Urinary bladder (tissue), 4 donors: ENCODE data around the gene RBM48. TPM values are rescaled to one million over a fixed set of nuclear protein-coding genes. Genes with fewer than 3 reads are reported as not detected.
"Not testable (repeated sequence)": the region's sequence is repeated elsewhere in the genome, so short reads cannot be mapped to it uniquely, and the experiment has no call there.

Source experiments
- DNase-seq: peaks from one replicate; pipeline ENCODE4 v3.0.0-alpha.2; 2015; ENCODE audit errors: extremely low spot score
- H3K27ac ChIP-seq: one replicate; pipeline ENCODE4 v1.5.1; 2013; ENCODE audit warnings: low read depth, mild to moderate bottlenecking, moderate library complexity
- H3K36me3 ChIP-seq: one replicate; pipeline ENCODE4 v1.6.1; 2013; ENCODE audit warnings: mild to moderate bottlenecking, moderate library complexity; ENCODE audit not compliant: insufficient read depth
- H3K4me1 ChIP-seq: one replicate; pipeline ENCODE4 v1.6.1; 2013; ENCODE audit warnings: mild to moderate bottlenecking, moderate library complexity; ENCODE audit not compliant: insufficient read depth
- H3K4me3 ChIP-seq: one replicate; pipeline ENCODE4 v1.5.1; 2013; ENCODE audit warnings: low read depth, low read length
- WGBS: extraction: QIAGEN DNeasy Blood & Tissue Kit; methylation state at CpG from one replicate; pipeline ENCODE4 v1.1.7; 2013; 5-methylcytosine and 5-hydroxymethylcytosine counted together
- polyA plus RNA-seq: library from polyadenylated mRNA; stranded (reverse); fragments of 200-250 nt; gene quantifications from one replicate; pipeline ENCODE4 v1.2.3, GENCODE V29; 2013
- total RNA-seq: library from RNA; depleted of rRNA; stranded (reverse); fragments of >200 nt; gene quantifications from one replicate; pipeline ENCODE4 v1.2.3, GENCODE V29; 2014
- donor health status: healthy with polysubstance abuse.
- donor health status: healthy.

RBM48 gene
- total and polyA plus RNA-seq, 2 donors: 10.3 to 17.2 TPM

DNA sequence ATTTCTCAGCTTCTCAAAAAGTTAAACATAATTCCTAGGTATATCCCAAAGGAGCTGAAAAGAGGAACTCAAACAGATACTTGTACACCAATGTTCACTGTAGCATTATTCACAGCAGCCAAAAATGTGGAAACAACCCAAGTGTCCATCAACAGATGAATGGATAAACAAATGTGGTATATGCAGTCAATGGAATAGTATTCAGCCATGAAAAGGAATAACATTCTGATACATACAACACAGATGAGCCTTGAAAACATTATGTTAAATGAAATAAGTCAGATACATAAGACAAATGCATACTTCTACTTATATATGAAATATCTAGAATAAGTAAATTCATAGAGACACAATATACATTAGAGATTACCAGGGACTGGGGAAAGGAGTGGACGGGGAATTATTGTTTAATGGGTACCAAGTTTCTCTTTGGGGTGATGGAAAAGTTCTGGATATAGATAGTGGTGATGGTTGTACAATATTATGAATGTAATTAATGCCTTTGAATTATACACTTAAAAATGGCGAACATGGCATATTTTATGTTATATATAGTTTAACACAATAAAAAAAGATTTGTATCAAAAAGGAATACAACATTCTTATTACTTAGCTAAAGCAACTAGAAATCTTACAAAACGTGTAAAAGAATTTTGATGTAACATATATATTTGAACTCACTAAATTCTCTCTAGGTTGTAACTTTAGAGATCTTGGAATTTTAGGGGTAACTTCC lies 15.3 kb upstream of the RBM48 start:
- DNase-seq: no peak
- H3K4me3 ChIP-seq: no peak overlapping the region
- H3K4me1 ChIP-seq: no peaks in the 10 kb centered on the region
- WGBS: 60% methylated on average over 3 of the region's 3 CpGs
- peaks cover 7% of the 10 kb centered on the region for H3K36me3 ChIP-seq
- no peak overlapping the region for H3K27ac ChIP-seq

DNA sequence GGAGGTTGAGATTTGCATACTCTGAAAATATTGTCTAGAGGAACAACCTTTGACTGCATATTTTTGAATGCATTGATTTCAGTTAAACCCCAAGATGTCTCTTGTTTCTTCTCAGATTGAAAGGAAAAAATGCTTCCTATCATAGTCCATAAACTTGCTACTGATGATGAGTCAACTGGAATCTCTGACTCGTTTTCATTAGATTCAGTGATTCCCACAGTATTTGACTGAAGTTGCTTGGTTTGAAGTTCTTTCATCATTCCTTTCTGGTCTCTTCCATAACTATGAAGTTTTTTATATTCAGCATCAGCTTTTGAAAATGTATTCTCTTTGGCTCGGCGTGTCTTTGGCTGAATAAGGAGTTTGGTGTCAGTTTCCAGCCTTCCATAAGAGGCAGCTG lies 11.0 kb upstream of the RBM48 start:
- peaks cover 7% of the 10 kb centered on the region for H3K36me3 ChIP-seq

DNA sequence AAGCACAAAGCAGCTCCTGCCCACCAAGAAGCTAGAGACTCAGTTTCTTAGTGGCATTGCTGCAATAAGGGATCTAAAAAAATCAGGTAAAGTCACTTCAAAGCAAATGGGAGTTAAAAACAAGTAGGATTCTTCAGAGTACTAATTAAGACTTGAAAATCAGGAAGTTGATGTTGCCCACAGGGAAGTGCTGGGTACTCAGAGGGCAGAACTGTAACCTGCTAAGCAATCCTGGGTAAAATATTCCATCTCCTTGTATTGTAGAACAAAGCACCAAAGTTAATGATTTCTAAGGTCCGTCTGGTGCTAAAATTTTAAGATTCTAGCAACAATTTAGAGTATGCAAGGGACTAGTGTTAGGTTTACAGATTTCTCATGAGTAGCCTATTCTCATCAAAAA lies 8.6 kb upstream of the RBM48 start:
- Histone ChIP-seq H3K27ac (no peak overlapping the region), H3K36me3 (peaks cover 7% of the 10 kb centered on the region), H3K4me1 (no peaks in the 10 kb centered on the region), H3K4me3 (no peak overlapping the region)
- DNase-seq: no peak
- 89% methylated on average over 1 of the region's 1 CpG for WGBS

More for the DNA sequence above, 11.0 kb upstream of the RBM48 start:
- no peak for DNase-seq
- 86% methylated on average over 3 of the region's 3 CpGs for WGBS
- Histone ChIP-seq H3K27ac (no peak overlapping the region), H3K4me1 (no peaks in the 10 kb centered on the region), H3K4me3 (no peak overlapping the region)

DNA sequence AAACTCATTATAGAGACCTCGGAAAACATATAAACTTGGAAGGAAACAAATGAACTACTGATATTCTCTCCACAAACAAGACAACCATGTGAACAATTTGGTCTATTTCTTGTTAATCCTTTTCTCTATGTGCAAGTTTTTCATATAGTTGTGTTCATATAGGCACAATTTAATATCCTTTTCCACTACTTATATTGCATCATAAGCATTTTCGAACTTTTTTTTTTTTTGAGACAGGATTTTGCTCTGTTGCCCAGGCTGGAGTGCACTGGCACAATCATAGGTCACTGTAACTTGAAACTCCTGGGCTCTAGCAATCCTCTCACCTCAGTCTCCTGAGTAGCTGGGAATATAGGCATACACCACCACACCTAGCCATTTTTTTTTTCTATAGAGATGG lies 5.5 kb upstream of the RBM48 start:
- no peak overlapping the region for H3K4me3 ChIP-seq
- 88% methylated on average over 2 of the region's 2 CpGs for WGBS
- H3K4me1 ChIP-seq: no peaks in the 10 kb centered on the region
- H3K36me3 ChIP-seq: no peaks in the 10 kb centered on the region
- no peak overlapping the region for H3K27ac ChIP-seq
- no peak for DNase-seq

DNA sequence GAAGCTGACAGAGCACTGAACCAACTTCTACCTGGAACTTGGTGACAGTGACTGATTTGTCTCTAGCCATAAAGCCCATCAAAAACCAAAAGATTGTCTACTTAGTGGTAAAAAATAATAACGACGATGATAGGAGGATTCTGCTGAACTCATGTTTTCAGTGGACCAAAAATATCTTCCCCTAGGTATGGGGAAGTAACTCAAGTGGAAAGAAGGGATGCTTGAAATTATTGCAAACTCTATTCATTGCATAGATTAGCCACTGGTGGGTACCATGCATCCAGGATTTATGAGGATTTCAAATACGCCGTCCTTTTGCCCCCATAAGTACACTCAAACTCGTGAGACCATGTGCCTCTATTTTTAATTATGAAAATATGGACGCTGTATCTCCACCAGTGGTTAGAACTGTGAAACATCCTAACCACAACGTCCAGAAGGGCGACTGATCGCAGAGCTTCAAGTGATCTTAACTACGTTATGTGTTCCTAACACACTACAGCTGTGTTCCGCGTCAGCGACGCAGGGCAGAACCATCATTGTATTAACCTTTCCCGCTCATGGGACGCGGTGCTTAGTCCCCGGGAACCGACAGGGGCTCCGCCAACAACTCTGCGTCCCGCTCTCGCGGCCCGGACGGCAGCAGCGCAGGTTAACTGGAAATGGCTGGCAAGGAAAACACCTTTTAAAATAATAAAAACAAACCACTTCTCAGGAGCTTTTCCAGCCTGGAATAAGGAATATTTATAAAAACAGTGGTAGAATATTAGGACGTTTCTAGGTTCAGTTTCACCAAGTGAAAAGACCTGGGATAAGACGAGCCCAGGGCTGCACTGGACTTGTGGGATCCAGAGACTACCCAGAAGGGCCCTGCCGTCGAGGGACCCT lies 1.1 kb upstream of the RBM48 start:
- WGBS: under 1% methylated on average over 31 of the region's 31 CpGs
- Histone ChIP-seq H3K27ac (peak overlapping the region; percentile 53), H3K36me3 (peaks cover 8% of the 10 kb centered on the region), H3K4me3 (peak overlapping the region; percentile 76), H3K4me1 (no peaks in the 10 kb centered on the region)
- peak; percentile 20 for DNase-seq

DNA sequence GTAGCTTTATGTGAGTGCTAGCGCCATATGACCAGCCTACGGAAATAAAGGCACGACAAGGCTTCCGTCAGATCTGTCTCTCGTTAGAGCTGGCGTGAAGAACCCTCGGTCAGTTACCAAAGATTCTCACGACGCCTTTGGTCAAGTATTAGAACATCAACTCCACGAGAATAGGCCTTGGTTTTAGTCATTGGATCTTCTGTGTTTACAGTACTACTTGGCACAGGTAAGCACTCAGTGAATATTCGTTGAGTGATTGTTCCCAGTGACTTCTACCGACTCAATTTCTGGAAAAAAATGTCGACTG lies 316 bp downstream of the RBM48 start:
- WGBS: under 1% methylated on average over 13 of the region's 13 CpGs

DNA sequence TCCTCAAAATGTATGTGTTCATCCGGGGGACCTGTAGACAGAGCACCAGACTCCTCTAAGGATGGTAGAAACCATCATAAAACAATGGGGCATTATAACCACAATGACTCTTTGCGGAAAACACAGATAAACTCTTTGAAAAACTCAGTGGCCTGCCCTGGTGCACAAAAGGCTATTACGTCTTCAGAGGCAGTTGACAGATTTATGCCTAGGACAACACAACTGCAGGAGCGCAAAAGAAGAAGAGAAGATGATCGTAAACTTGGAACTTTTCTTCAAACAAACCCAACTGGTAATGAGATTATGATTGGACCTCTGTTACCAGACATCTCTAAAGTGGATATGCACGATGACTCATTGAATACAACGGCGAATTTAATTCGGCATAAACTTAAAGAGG lies 6.0 kb downstream of the RBM48 start:
- WGBS: 85% methylated on average over 9 of the region's 9 CpGs
- no peak overlapping the region for H3K4me3 ChIP-seq
- H3K4me1 ChIP-seq: no peaks in the 10 kb centered on the region
- peaks cover 19% of the 10 kb centered on the region for H3K36me3 ChIP-seq
- no peak for DNase-seq
- H3K27ac ChIP-seq: no peak overlapping the region

More for the DNA sequence above, 316 bp downstream of the RBM48 start:
- Histone ChIP-seq H3K27ac (peak overlapping the region; percentile 86), H3K36me3 (peaks cover 12% of the 10 kb centered on the region), H3K4me1 (no peaks in the 10 kb centered on the region), H3K4me3 (peak overlapping the region; percentile 90)
- DNase-seq: no peak

DNA sequence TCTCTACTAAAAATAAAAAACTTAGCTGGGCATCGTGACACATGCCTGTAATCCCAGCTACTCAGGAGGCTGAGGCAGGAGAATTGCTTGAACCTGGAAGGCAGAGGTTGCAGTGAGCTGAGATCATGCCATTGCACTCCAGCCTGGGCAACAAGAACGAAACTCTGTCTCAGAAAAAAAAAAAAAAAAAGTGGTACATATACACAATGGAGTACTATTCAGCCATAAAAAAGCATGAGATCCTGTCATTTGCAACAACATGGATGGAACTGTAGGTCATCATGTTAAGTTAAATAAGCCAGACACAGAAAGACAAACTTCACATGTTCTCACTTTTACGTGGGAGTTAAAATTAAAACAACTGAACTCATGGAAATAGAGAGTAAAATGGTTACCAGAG lies 14.9 kb downstream of the RBM48 start:
- not testable (repeated sequence) for H3K4me3 ChIP-seq, DNase-seq, H3K27ac ChIP-seq, H3K36me3 ChIP-seq, H3K4me1 ChIP-seq
- 92% methylated on average over 3 of the region's 3 CpGs for WGBS

DNA sequence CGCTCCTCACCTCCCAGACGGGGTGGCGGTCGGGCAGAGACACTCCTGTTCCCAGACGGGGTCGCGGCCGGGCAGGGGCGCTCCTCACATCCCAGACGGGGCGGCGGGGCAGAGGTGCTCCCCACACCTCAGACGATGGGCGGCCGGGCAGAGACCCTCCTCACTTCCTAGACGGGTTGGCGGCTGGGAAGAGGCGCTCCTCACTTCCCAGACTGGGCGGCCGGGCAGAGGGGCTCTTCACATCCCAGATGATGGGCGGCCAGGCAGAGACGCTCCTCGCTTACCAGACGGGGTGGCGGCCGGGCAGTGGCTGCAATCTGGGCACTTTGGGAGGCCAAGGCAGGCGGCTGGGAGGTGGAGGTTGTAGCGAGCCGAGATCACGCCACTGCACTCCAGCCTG lies 16.5 kb downstream of the RBM48 start:
- not testable (repeated sequence) for DNase-seq, H3K4me3 ChIP-seq, H3K27ac ChIP-seq, H3K36me3 ChIP-seq, H3K4me1 ChIP-seq
- WGBS: 93% methylated on average over 30 of the region's 30 CpGs

DNA sequence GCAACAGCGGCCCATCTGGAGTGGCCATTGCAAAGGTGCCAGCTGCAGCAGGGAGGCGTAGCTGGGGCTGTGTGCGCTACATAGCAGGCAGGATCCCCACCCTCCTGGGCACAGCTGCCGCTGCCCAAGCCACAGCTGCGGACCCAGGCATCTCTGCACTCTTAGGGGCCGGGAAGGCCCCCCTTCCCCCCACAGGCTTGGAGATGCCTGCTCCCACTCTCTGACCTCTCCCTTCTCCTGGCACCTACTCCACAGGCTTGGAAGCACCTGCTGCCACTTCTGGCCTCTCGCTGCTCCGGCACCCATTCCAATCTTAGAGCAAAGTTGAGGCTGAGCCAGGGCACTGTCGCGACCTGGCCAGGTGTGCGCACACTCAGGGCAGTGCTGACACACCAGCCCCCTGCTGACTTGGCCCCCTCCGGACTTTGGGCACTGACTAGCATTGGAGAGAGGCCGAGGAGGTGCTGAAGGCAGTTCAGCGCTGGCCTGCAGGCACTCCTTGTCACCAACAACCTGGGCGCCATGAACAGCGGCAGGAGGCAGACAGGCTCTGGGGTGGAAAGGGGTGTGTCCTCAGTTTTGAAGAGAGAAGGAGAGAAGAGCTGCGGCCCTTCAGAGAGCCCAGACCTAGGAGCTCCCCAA lies 18.4 kb downstream of the RBM48 start:
- WGBS: 91% methylated on average over 17 of the region's 17 CpGs
- H3K4me1 ChIP-seq: no peaks in the 10 kb centered on the region
- H3K36me3 ChIP-seq: no peaks in the 10 kb centered on the region
- no peak overlapping the region for H3K27ac ChIP-seq
- no peak for DNase-seq
- H3K4me3 ChIP-seq: no peak overlapping the region

DNA sequence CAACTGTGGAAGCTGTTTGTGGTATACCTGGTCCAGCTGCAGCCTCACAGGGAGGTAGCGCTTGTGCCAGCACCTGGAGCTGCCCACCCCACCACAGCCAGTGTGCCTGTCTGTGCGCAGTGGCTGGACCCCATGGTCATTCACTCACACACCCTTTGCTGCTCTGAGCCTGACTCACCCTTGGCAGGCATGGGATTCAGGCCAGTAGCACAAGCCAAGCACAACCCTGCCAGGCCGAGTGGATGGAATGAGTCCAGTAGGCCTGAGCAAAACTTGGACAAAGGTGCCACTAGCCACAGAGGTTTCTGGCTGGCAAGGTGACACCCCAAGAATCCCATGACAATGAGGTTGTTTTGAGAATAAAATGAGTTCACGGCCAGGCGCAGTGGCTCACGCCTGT lies 19.0 kb downstream of the RBM48 start:
- DNase-seq: no peak
- WGBS: 94% methylated on average over 6 of the region's 6 CpGs
- H3K36me3 ChIP-seq: no peaks in the 10 kb centered on the region
- H3K4me3 ChIP-seq: no peak overlapping the region
- H3K27ac ChIP-seq: no peak overlapping the region
- H3K4me1 ChIP-seq: no peaks in the 10 kb centered on the region

DNA sequence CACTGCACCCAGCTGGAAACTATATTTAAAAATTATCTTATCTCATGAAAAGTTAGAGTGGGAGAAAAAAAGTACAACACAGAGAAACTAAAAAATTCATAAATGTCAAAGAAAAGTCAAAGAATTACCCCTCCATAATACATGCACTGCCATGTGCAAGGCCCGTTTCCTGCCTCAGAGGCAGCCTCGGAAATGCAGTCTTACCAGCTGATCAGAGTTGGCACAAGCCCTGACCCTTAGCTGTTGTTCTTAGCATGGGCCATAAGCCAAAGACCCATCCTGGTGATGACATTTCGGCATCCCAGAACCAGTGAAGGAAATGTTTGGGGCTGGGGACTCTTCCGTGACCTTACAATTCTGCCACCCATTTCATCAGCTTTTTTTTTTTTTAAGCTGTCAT lies 21.6 kb downstream of the RBM48 start:
- Histone ChIP-seq H3K4me1 (no peaks in the 10 kb centered on the region), H3K27ac (no peak overlapping the region), H3K36me3 (no peaks in the 10 kb centered on the region), H3K4me3 (no peak overlapping the region)
- WGBS: 54% methylated on average over 4 of the region's 4 CpGs
- DNase-seq: no peak

DNA sequence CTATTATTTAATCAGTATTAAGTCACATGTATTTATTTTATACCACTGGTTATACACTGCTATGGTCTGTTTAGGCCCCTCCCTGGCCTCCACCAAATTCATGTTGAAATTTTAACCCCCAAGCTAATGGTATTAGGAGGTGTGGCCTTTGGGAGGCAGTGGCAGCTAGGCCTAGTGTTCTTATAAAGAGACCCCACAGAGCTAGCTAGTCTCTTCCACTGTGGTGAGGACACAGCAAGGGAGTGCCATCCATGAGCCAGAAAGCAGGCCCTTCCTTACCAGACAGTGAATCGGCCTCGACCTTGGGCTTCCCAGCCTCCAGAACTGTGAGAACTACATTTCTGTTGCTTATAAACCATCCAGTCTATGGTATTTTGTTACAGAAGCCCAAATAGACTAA lies 28.7 kb downstream of the RBM48 start:
- Histone ChIP-seq H3K36me3 (peaks cover 1% of the 10 kb centered on the region), H3K4me1 (no peaks in the 10 kb centered on the region), H3K27ac (no peak overlapping the region), H3K4me3 (no peak overlapping the region)
- no peak for DNase-seq
- 95% methylated on average over 2 of the region's 2 CpGs for WGBS
